IPS-NIHi7 (cell line): Measurements from ENCODE around the gene ADAM23.

Experiments used
- DNase-seq: peaks from one replicate; pipeline ENCODE4 v3.0.0; 2012; ENCODE audit warnings: mixed read lengths; ENCODE audit errors: extremely low spot score

The ADAM23 gene

GRCh38 chr2:206642075-206643025 lies 199.0 kb downstream of the ADAM23 start, which contains the start of gene FAM237A:
Gene FAM237A, plus strand, starts transcription at chr2:206642487. Its CDS starts 1,750 bp downstream, at chr2:206644237.
- peak; percentile 84 for DNase-seq

GRCh38 chr2:206647985-206648384 lies 204.7 kb downstream of the ADAM23 start:
- DNase-seq, result no peak

- no peak for DNase-seq
Observed at GRCh38 chr2:206657087-206657486, 213.8 kb downstream of the ADAM23 start.

- no peak for DNase-seq
Observed at GRCh38 chr2:206665251-206665650, 221.9 kb downstream of the ADAM23 start.
